PC-3 (cell line): ENCODE data around the gene PRDM1.

ENCODE experiments used
- CTCF ChIP-seq: fragments of 300-600 bp; sonication (generic); conservative IDR thresholded peaks from 2 replicates; pipeline ENCODE4 v1.5.1; 2017; ENCODE audit warnings: antibody characterized with exemption, low read depth, mild to moderate bottlenecking, low read length
- EZH2 ChIP-seq: fragments of 300-600 bp; sonication (generic); IDR thresholded peaks from one replicate; pipeline ENCODE4 v1.6.1; 2017; ENCODE audit warnings: antibody characterized with exemption, mild to moderate bottlenecking, low read length; ENCODE audit not compliant: unreplicated experiment
- EZH2phosphoT487 ChIP-seq: fragments of 300-600 bp; sonication (generic); IDR thresholded peaks from 2 replicates; pipeline ENCODE4 v1.6.1; 2018; ENCODE audit warnings: mild to moderate bottlenecking, antibody characterized with exemption, low read length, borderline replicate concordance

GRCh38 chr6:106100755-106101154 lies 14.6 kb downstream of the PRDM1 start:
- TF ChIP-seq CTCF: no peak
- no peak for TF ChIP-seq EZH2
- no peak for TF ChIP-seq EZH2phosphoT487
